Aorta (tissue), 5 donors: ENCODE results near the gene KCNQ1. TPM values are rescaled to one million over a fixed set of nuclear protein-coding genes. Genes with fewer than 3 reads are reported as not detected.
A peak's percentile ranks its signal among the peaks of the same experiment; 100 is the strongest.

Experiments
- ATAC-seq: fragments of 200-7000 bp; cut with Tn5 transposase; one replicate; pipeline ENCODE4 v1.9.1; 2022; ENCODE audit warnings: moderate library complexity; ENCODE audit not compliant: low FRiP score
- DNase-seq, 2 donors: peaks; one replicate each; pipeline ENCODE4 v3.0.0-alpha.2; 2020
- H3K27ac ChIP-seq, 2 donors: one replicate each; pipeline ENCODE4 v1.5.1; 2013; ENCODE audit warnings: low read length in 2 of 2, mild to moderate bottlenecking in 2 of 2, moderate library complexity in 2 of 2, control low read depth in 1 of 2, inconsistent platforms in 1 of 2, low read depth in 1 of 2
- H3K27me3 ChIP-seq, 2 donors: one replicate each; pipeline ENCODE4 v1.6.1; 2013; ENCODE audit warnings: control low read depth in 1 of 2, low read length in 1 of 2, mild to moderate bottlenecking in 1 of 2, moderate library complexity in 1 of 2; ENCODE audit not compliant: insufficient read depth in 2 of 2, control insufficient read depth in 1 of 2
- H3K36me3 ChIP-seq, 2 donors: one replicate each; pipeline ENCODE4 v1.6.1; 2013; ENCODE audit warnings: control low read depth in 1 of 2, low read length in 1 of 2, mild to moderate bottlenecking in 1 of 2; ENCODE audit not compliant: insufficient read depth in 2 of 2, control insufficient read depth in 1 of 2
- H3K4me1 ChIP-seq, 2 donors: one replicate each; pipeline ENCODE4 v1.6.1; 2013; ENCODE audit warnings: low read length in 2 of 2, control low read depth in 1 of 2, mild to moderate bottlenecking in 1 of 2, moderate library complexity in 1 of 2; ENCODE audit not compliant: insufficient read depth in 2 of 2, control insufficient read depth in 1 of 2
- H3K4me3 ChIP-seq, 2 donors: one replicate each; pipeline ENCODE4 v1.5.1; 2013; ENCODE audit warnings: low read length in 2 of 2, control low read depth in 1 of 2, mild to moderate bottlenecking in 1 of 2
- H3K9me3 ChIP-seq: one replicate; pipeline ENCODE4 v1.6.1; 2013; ENCODE audit warnings: mild to moderate bottlenecking, low read length; ENCODE audit not compliant: control insufficient read depth
- WGBS, 2 donors: extraction: QIAGEN DNeasy Blood & Tissue Kit; methylation state at CpG; one replicate each; pipeline ENCODE4 v1.1.7; 2013; 5-methylcytosine and 5-hydroxymethylcytosine counted together
- intact Hi-C, 2 donors: fragments of 100-400 bp; cut with DNase I; formaldehyde crosslinking; loops; one replicate each; pipeline versions ENCODE4 v1.14.2 to v1.15.0; 2022
- polyA plus RNA-seq, 2 donors: library from polyadenylated mRNA; stranded (reverse); fragments of 200-250 nt; gene quantifications; one replicate each; pipeline ENCODE4 v1.2.3, GENCODE V29; 2013
- total RNA-seq, 2 donors: library from RNA; stranded (reverse); fragmentation: NEBNext Ultra II Directional; extraction: Animal tissue kit (Norgen Biotek cat#: 25700); gene quantifications; one replicate each; pipeline ENCODE4 v1.2.1, GENCODE V29; 2021
- donor health status: healthy with polysubstance abuse.
- donor health status: Bipolar disorder and iron deficiency.
- donor health status: DM: no; HTN: no; CAD: no.
- donor health status: DM: no; HTN: no; CAD: no.
- donor health status: DM: yes; HTN: yes; CAD: no.

The KCNQ1 gene
- total and polyA plus RNA-seq, 4 donors, result 0.67 to 11.5 (median 5.8) TPM

DNA sequence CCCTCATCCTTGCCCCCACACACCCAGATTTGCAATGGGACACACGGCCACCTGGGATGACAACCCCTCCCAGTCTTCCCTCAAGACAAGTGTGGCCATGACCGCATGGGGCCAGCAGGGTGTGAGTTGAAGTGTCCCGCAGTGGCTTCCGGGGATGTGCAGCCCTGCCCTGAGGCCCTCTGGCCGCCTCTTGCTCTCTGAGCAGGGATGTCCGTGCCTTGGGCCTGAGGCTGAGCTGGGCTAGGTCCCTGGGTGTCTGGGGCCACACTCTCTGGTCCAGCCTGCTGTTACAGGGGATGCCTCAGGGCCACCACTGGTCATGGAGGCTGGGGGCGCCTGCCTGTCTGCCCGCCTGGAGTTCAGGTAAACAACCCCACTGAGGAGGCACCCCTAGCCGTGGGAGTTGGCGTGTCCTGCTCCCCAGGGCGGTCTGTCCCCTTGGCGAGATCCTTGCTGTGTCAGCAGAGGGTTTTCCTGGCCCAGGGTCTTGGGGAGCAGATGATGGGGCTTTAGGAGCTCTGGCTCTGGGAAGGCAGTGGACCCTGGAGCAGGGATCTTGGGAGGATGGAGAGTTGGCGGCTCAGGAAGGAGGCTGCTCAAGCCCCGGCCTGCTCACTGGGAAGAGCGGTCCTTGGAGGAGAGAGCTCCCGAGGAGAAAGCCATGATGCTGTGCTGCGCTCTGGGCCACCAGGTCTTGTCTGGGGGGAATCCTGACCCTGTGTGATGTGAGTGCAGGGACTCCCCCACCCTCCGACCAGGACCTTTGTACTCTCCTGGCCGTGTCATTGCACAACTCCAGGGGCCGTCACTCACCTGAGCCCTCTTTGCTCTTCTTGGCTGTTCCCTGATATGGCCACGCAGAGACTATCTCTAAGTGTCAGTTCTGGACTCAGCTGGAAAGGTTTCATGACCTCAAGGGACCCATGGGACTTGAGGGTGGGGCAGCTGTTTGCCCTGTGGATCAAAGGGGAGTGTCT is 67.9 kb downstream of the KCNQ1 start:
- no peak overlapping the region for H3K4me3 ChIP-seq
- intact Hi-C loops, result no loop called here
- no peaks in the 10 kb centered on the region for H3K36me3 ChIP-seq
- peak; percentile 47 to 63 for DNase-seq
- 90 to 91% methylated on average over 21 of the region's 21 CpGs for WGBS, 2 donors
- no peaks in the 10 kb centered on the region for H3K4me1 ChIP-seq
- no peaks in the 10 kb centered on the region for H3K9me3 ChIP-seq
- ATAC-seq, result no peak
- H3K27ac ChIP-seq, result no peak overlapping the region
- no peaks in the 10 kb centered on the region for H3K27me3 ChIP-seq

DNA sequence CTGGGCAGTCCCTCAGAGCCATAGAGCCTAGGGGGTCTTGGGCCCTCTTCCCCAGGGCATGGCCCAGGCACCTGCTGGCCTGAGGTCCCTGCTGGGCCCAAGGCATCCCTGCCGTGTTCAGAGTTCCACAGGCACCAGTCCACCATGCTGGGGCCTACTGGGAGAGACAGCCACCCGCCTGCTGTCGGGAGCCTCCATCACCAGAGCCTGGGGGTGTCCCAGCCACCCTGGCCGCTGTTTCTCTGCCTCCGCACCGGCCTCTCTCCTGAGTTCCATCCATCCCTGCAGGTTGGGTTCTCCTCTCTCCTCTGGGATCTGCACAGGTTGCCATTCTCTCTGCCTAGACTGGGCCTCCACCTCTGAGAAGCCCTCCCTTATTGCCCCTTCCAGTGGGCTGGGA is 68.6 kb downstream of the KCNQ1 start:
- intact Hi-C loops, result no loop called here
- WGBS, 2 donors, result 93 to 94% methylated on average over 4 to 6 of the region's 6 CpGs
- Histone ChIP-seq H3K36me3 (no peaks in the 10 kb centered on the region), H3K9me3 (no peaks in the 10 kb centered on the region), H3K4me1 (no peaks in the 10 kb centered on the region), H3K27me3 (no peaks in the 10 kb centered on the region), H3K27ac (no peak overlapping the region), H3K4me3 (no peak overlapping the region)
- no peak for ATAC-seq
- DNase-seq, result peak; percentile 29 to 43

DNA sequence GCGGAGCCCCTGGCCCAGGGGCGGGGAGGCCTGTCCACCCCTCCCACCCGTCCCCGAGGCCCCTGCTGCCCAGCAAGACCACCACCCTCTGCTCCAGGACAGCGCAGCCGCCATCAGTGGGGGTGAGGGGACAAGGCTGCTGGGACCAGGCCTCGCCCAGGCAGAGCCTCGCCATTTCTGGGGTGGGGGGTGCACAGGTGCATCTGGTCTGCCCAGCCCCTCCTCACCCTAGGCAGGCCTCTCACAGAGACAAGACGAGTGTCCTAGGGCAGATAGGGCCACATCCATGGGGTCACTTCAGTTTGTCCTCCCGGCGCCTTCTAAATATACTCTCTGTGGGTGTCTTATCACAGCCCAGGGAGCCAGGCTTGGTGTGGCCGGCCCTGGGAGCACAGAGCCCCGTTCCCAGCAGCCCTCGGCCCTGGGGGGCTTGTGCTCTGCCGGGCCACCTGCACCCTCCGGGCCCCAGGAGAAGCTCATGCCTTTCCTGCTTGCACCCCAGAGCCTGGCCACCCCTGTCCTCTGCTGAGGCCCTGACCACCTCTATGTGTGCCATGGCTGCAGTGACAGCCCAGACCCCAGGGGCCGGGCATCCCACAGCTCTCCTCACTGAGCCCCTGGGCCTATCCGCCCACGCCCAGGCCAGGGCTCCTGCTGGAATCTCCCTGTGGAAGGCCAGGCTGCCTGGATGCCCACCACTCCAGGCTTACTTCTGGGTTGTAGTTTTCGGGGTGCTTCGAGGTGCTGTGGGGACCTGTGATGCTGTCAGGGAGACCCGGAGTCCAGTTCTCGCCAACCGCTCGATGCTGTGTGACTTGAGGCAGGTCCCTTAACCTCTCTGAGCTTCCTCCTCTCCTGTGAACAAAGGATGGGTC is 70.8 kb downstream of the KCNQ1 start:
- 83 to 88% methylated on average over 25 of the region's 25 CpGs for WGBS, 2 donors
- DNase-seq (peak; percentile 38 to 49), ATAC-seq (no peak)
- Histone ChIP-seq H3K4me1 (no peaks in the 10 kb centered on the region), H3K27me3 (no peaks in the 10 kb centered on the region), H3K27ac (no peak overlapping the region), H3K36me3 (no peaks in the 10 kb centered on the region), H3K9me3 (no peaks in the 10 kb centered on the region), H3K4me3 (no peak overlapping the region)
- intact Hi-C loops, result no loop called here

DNA sequence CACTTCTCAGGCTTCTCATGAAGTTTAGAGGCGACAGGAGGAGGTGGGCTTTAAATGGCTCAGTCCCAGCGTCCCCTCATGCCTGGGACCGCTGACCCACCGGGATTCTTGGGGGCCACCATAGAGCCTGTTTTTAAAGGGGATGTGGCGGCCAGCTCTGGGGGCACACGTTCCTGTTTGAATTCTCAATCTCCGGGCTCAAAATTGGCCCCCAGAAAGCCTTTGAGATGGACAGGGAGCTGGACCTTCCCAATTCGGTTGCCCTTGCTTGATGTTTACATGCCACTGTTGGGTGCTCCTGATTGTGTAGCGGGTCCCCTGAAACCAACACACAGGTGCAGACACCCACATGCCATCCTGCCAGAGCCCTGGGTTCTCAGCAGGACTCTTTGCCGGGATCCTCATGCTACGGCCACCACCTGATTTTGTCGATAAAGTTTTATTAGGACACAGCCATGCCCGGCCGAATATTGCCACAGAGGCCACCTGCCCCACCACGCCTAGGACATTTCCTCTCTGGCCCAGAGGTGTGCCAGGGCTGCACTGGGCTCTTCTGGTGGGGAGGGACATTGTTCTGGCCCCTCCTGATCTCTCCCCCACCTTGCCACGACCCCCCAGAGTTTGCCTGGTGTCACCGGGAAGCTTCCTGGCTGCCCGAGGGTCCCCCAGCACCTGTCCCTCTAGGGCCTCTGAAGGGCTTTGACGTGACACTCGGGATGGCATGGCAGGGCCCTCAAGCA is 71.6 kb downstream of the KCNQ1 start:
- intact Hi-C loops, result no loop called here
- H3K36me3 ChIP-seq, result no peaks in the 10 kb centered on the region
- H3K4me3 ChIP-seq, result no peak overlapping the region
- H3K4me1 ChIP-seq, result no peaks in the 10 kb centered on the region
- peak; percentile 23 to 25 for DNase-seq
- no peak overlapping the region for H3K27ac ChIP-seq
- no peaks in the 10 kb centered on the region for H3K9me3 ChIP-seq
- WGBS, 2 donors, result 89 to 90% methylated on average over 20 of the region's 20 CpGs
- H3K27me3 ChIP-seq, result no peaks in the 10 kb centered on the region
- ATAC-seq, result no peak

DNA sequence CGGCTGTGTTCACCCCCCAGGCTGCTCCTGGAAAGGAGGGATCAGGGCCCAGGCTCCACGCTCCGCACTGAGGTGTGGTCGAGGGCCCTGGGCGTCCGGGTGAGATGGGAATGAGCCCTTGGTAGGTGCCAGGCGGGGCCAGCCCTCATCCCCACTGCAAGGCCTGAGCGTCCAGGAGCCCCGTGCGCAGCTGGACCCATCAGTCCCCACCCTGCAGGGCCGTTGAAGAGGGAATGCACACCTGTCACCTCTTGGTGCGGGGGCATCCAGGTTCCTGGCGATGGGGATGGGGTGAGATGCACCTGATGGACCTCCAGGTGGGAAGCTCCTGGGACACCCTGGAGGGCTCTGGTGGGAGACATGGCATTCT is 72.2 kb downstream of the KCNQ1 start:
- intact Hi-C loops, result no loop called here
- peak; percentile 35 to 63 for DNase-seq
- 88% methylated on average over 11 to 13 of the region's 13 CpGs for WGBS, 2 donors
- ATAC-seq, result no peak
- no peaks in the 10 kb centered on the region for H3K27me3 ChIP-seq
- no peak overlapping the region for H3K27ac ChIP-seq
- H3K9me3 ChIP-seq, result no peaks in the 10 kb centered on the region
- no peaks in the 10 kb centered on the region for H3K4me1 ChIP-seq
- H3K4me3 ChIP-seq, result no peak overlapping the region
- H3K36me3 ChIP-seq, result no peaks in the 10 kb centered on the region

DNA sequence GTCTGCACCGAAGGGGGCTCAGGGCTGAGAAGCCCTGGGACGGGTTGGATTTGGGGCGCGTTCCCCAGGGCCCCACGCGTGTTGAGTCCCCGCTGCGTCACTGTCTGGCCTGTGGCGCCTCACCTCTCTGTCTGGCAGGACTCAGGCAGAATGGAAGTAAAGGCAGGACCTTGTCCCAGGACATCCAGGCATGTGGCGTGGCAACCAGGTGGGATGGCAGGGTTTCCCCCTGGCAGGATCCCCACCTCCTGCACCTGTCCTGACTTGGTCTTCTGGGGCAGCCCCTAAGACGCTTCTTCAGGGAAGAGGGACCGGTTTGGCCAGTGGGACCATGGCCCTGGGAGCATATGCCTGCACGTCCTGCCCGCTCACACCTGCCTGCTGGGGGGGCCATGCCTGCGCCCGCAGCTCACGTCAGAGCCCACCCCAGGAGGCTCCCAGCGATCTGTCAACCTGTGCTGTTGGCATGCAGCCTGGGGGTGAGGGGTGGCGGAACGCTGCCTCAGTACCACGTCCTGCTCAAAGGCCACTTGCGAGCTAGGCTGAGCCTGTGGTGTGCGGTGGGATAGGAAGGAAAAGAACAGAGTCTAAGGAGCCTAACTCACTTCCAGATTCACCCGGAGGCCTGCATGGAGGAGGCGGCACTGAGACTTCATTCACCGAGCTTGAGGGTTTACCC is 72.7 kb downstream of the KCNQ1 start:
- no peaks in the 10 kb centered on the region for H3K36me3 ChIP-seq
- H3K27ac ChIP-seq, result no peak overlapping the region
- no peak for ATAC-seq
- no peaks in the 10 kb centered on the region for H3K4me1 ChIP-seq
- peak; percentile 34 to 39 for DNase-seq
- H3K9me3 ChIP-seq, result no peaks in the 10 kb centered on the region
- intact Hi-C loops, result no loop called here
- no peaks in the 10 kb centered on the region for H3K27me3 ChIP-seq
- WGBS, 2 donors, result 82 to 84% methylated on average over 26 of the region's 26 CpGs
- H3K4me3 ChIP-seq, result no peak overlapping the region

DNA sequence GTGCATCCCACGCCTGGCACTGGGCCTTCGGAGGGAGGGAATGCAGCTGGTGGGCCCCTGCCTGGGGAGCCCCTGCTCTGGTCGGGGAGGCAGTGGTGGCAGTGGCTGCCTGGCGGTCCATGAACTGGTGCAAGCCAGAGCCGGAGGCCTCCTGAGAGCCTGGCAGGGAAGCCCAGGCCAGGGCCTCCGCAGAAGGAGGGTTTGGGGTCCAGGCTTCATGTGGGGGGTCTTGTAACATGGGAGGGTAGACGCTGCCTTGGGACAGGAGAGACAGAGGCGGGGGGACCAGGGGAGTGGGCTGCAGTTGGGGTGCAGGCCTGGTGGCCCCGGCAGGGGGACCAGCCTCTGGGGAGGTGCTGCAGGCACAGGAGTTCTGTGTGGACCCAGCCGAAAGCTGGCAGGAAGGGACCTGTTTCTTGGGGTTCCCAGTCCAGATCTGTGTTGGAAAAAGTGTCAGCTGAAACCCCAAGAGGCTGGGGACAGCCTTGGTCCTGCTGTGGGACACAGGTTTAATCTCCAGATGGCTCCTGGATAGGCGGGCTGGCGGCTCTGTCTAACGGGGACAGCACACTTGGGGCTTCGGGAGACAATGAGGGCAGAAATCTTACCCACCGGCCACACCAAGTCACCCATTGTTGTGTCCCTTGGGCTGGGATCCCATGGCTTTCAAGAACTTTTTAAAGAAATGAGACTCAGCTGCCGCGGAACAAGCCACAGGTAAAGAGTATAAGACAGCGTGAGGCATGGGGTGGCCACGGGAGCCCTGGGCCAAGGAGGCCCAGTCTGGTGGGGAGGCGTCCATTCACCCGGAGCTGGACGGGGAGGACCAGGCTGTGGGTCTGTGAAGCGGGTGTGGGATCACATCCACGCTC is 73.5 kb downstream of the KCNQ1 start:
- H3K4me3 ChIP-seq, result no peak overlapping the region
- WGBS, 2 donors, result 85 to 88% methylated on average over 24 of the region's 24 CpGs
- H3K27me3 ChIP-seq, result no peaks in the 10 kb centered on the region
- no peaks in the 10 kb centered on the region for H3K4me1 ChIP-seq
- DNase-seq (peak; percentile 31 to 39), ATAC-seq (no peak)
- no peaks in the 10 kb centered on the region for H3K36me3 ChIP-seq
- intact Hi-C loops, result no loop called here
- no peaks in the 10 kb centered on the region for H3K9me3 ChIP-seq
- no peak overlapping the region for H3K27ac ChIP-seq
